Skeletal muscle cell (primary cell): Measurements from ENCODE around the gene RASSF5.

Source experiments
- DNase-seq: peaks from one replicate; pipeline ENCODE4 v3.0.0-alpha.2; 2010; ENCODE audit warnings: low read depth
- H3K4me3 ChIP-seq: 2 replicates; pipeline ENCODE4 v1.5.1; 2011; ENCODE audit warnings: low read depth, mild to moderate bottlenecking, control low read depth, low read length, moderate library complexity

Gene RASSF5

GRCh38 chr1:206495011-206495461 lies 12.3 kb upstream of the RASSF5 start:
- DNase-seq: no peak

GRCh38 chr1:206495493-206496046 lies 11.8 kb upstream of the RASSF5 start:
- DNase-seq: no peak
- no peak overlapping the region for H3K4me3 ChIP-seq

More at GRCh38 chr1:206495011-206495461, 12.3 kb upstream of the RASSF5 start:
- H3K4me3 ChIP-seq: no peak overlapping the region

GRCh38 chr1:206496131-206496793 lies 11.1 kb upstream of the RASSF5 start:
- no peak for DNase-seq
- H3K4me3 ChIP-seq: no peak overlapping the region

- DNase-seq: no peak
- no peak overlapping the region for H3K4me3 ChIP-seq
Observed at GRCh38 chr1:206497363-206497762, 10.0 kb upstream of the RASSF5 start.

- no peak overlapping the region for H3K4me3 ChIP-seq
- no peak for DNase-seq
Observed at GRCh38 chr1:206497774-206498173, 9.6 kb upstream of the RASSF5 start.

GRCh38 chr1:206498685-206499084 lies 8.6 kb upstream of the RASSF5 start:
- DNase-seq: no peak

GRCh38 chr1:206500046-206500445 lies 7.3 kb upstream of the RASSF5 start:
- no peak overlapping the region for H3K4me3 ChIP-seq
- DNase-seq: no peak

More at GRCh38 chr1:206498685-206499084, 8.6 kb upstream of the RASSF5 start:
- no peak overlapping the region for H3K4me3 ChIP-seq

GRCh38 chr1:206501881-206502280 lies 5.5 kb upstream of the RASSF5 start:
- DNase-seq: no peak
- no peak overlapping the region for H3K4me3 ChIP-seq

GRCh38 chr1:206502403-206502802 lies 4.9 kb upstream of the RASSF5 start:
- no peak overlapping the region for H3K4me3 ChIP-seq
- DNase-seq: no peak

DNA sequence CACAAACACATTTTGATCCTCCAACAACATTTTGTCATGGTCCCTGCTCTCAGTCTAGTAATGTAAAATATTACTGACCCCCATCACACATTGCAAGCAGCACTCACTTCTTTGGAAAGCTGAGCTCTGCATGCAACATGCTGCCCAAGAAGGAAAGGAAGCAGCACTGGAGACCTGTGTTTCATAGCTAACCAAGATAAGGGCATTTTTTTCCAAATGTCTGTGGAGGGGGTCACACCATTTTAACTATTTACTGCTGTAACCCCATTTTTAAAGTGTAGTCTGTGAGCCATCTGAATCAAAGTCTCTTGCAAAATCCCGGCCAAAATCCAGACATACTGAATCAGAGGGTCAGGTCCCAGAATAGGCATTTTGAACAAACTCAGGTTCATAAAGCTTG lies 4.5 kb upstream of the RASSF5 start:
- DNase-seq: no peak

GRCh38 chr1:206503591-206504362 lies 3.6 kb upstream of the RASSF5 start:
- peak; percentile 96 for DNase-seq
- no peak overlapping the region for H3K4me3 ChIP-seq

More for the DNA sequence above, 4.5 kb upstream of the RASSF5 start:
- no peak overlapping the region for H3K4me3 ChIP-seq

DNA sequence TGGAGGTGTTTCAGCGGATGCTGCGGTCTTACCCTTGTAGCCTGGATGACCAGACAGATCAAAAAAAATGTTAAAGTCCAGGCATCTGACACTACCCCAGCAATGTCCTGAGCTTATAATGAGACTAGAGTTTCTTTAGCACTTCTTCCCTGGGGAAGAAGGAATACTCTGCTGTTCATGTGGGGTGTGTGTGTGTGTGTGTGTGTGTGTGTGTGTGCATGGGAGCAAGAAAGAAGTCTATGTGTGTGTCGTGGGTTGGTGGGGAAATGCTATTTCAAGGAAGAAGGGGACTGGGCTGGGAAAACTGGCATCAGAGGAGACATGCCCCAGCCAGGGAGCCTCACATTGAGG lies 3.0 kb upstream of the RASSF5 start:
- no peak overlapping the region for H3K4me3 ChIP-seq
- DNase-seq: no peak

- DNase-seq: no peak
- H3K4me3 ChIP-seq: no peak overlapping the region
Observed at GRCh38 chr1:206505702-206506355, 1.5 kb upstream of the RASSF5 start.

GRCh38 chr1:206506405-206507283 lies 687 bp upstream of the RASSF5 start:
- H3K4me3 ChIP-seq: peak overlapping the region; percentile 47
- no peak for DNase-seq

GRCh38 chr1:206508130-206508889 lies 979 bp downstream of the RASSF5 start:
- no peak for DNase-seq
- peak overlapping the region; percentile 47 for H3K4me3 ChIP-seq

- H3K4me3 ChIP-seq: no peak overlapping the region
- DNase-seq: no peak
Observed at GRCh38 chr1:206508956-206509355, 1.6 kb downstream of the RASSF5 start.

- DNase-seq: no peak
- H3K4me3 ChIP-seq: no peak overlapping the region
Observed at GRCh38 chr1:206509612-206510257, 2.4 kb downstream of the RASSF5 start.

DNA sequence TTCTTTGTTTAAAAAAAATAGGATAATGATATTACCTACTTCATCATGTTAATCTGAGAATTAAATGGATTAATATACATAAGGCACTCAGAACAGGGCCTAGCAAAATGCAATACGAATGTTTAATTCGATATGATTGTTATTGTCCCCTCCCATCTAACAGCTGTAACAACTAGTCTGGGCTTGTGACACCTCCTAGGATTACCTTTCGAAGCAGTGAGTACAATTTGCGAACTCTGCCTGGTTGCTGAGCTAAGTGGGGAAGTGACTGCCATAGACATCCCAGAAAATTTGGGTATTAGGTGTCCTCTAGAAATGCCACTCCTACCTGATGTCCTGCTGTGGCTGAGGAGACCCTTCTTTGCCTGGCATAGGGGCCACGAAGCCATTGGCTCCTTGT lies 3.0 kb downstream of the RASSF5 start:
- no peak overlapping the region for H3K4me3 ChIP-seq
- no peak for DNase-seq
